GM13977 (cell line): ENCODE data around the gene ABCB9.
A peak's percentile ranks its signal among the peaks of the same experiment; 100 is the strongest.

Source experiments
- DNase-seq: peaks from one replicate; pipeline ENCODE4 v3.0.0; 2012; ENCODE audit warnings: low spot score
- in situ Hi-C: fragments of 300-500 bp; cut with MboI; formaldehyde crosslinking; loops from one replicate; pipeline ENCODE4 v1.12.0; 2022; ENCODE audit warnings: low sequenced_read_pairs, low pct_unique_long_range_greater_than_20kb, mixed read lengths, inconsistent platforms; ENCODE audit not compliant: unreplicated experiment
- TF ChIP-seq, protein P1 (sequence below): IDR thresholded peaks from 2 replicates; pipeline ENCODE4 v1.5.1; 2012; ENCODE audit warnings: mild to moderate bottlenecking, control low read depth; ENCODE audit not compliant: insufficient read depth; ENCODE audit errors: extremely low read depth, missing control alignments

Gene ABCB9

DNA sequence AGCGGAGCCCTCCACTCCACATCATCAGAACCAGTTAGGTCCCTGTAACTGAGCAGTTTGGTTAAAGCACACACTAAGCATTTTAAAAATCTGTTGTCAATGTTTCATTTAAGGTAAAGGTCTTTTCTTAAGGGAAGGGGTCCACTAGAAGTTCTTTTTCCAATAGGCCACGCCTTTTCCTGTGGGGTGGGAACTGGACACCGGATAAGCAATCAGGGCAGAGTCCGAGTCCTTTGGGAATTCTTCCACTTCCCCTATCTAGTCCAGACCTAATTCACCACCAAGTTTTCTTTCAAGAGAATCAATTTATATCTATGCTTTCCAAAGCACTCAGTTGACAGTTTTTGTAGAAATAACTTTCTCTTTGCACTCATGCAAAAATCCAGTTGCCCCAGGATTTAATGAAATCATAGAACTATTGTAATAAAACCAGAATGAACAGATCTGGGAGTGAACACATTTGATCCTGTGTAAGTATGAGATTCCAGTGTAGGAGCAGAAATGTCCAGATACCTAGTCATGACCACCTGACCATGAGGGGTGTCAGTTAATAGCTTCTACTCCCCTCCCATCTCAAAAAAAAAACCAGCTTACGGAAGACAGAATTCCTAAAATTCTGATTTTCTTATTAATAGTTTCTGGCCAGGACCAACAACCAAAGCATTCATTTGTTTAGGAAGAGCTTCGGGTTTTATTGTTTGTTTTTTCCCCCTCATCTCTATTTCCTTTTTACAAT, 82.0 kb downstream of the ABCB9 start:
- DNase-seq: no peak
- in situ Hi-C loops: no loop called here
- TF ChIP-seq, protein P1, sequence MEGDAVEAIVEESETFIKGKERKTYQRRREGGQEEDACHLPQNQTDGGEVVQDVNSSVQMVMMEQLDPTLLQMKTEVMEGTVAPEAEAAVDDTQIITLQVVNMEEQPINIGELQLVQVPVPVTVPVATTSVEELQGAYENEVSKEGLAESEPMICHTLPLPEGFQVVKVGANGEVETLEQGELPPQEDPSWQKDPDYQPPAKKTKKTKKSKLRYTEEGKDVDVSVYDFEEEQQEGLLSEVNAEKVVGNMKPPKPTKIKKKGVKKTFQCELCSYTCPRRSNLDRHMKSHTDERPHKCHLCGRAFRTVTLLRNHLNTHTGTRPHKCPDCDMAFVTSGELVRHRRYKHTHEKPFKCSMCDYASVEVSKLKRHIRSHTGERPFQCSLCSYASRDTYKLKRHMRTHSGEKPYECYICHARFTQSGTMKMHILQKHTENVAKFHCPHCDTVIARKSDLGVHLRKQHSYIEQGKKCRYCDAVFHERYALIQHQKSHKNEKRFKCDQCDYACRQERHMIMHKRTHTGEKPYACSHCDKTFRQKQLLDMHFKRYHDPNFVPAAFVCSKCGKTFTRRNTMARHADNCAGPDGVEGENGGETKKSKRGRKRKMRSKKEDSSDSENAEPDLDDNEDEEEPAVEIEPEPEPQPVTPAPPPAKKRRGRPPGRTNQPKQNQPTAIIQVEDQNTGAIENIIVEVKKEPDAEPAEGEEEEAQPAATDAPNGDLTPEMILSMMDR: no peak

DNA sequence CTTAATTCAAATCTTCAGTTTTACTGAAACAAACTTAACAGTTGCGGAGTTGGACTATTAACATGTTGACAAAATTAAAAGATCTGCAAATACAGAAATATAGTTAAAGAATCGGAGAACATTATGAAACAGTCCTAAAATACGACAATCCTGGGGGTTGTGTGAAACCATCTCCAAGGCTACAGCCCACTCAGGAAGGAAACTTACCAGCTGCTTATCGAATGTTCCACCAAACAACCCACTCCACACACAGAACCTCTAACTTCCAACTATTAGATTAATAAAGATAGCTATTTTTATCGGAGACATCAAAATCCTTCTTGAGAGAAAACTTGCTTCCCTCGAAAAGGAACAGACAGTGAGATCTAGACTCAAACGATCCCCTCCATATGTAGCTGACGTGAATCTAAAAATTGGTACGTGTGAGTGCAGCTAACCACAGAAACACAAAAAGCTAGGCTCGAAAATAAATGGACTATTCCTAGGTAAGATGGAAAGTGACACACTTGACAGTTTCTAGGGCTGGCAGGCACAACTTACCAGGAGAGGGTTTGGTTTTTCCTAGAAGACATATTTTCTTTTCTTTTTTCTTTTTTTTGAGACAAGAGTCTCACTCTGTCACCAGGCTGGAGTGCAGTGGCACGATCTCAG, 83.2 kb downstream of the ABCB9 start:
- no peak for DNase-seq
- in situ Hi-C loops: no loop called here
- TF ChIP-seq, protein P1: no peak

DNA sequence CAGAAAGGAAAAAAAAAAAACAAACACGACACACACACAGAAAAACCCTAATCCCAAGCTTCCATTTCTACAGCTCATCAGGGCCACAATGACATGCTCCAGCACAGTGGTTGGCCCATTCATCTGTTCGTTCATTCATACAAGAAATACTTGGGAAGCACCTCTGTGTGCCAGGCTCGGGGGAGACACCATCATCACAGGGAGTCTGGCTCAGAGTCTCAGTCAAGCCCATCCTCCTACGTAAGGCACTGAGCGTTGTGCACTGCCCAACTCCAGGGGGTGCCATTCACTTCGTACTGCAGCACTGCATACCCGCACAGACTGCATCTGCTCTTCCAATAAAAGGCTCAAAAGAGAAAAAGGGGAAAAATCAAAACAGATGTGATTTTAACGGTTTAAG, 85.6 kb downstream of the ABCB9 start:
- no peak for DNase-seq
- in situ Hi-C loops: no loop called here
- TF ChIP-seq, protein P1: peak; percentile 52

DNA sequence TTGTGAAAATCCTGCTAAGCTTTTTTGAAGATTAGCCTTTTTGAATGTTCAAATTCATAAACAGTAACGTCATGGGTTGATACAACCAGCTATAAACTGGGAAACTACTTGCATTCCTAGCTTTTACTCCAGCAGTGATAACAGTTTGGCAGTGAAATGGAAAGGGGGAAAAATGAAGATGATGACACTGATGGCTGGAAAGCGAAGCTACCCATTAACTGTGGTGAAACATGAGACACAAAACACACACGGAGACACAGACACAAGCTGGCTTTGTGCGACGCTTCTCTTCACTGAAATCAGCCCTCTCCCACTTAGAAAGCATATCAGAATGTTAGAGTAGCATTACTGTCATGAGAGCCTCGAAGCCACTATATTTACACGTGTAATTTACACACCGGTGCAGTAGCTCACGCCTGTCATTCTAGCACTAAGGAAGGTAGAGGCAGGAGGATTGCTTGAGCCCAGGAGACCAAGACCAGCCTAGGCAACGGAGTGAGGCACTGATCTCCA, 86.1 kb downstream of the ABCB9 start:
- TF ChIP-seq, protein P1: no peak
- in situ Hi-C loops: no loop called here

More for the DNA sequence above, 86.1 kb downstream of the ABCB9 start:
- no peak for DNase-seq
